GM21367 (cell line): Measurements from ENCODE around the gene ACOXL.

Experiments
- ATAC-seq: cut with Tn5 transposase; IDR thresholded peaks from one replicate; pipeline ENCODE4 v1.9.1; 2021; ENCODE audit not compliant: unreplicated experiment

The ACOXL gene

GRCh38 chr2:111121028-111121827 is 388.9 kb downstream of the ACOXL start:
- no peak for ATAC-seq

GRCh38 chr2:111121828-111122630 is 389.7 kb downstream of the ACOXL start:
- ATAC-seq: peak; percentile 44

- no peak for ATAC-seq
Measured at GRCh38 chr2:111122631-111123421, 390.5 kb downstream of the ACOXL start.

- no peak for ATAC-seq
Measured at GRCh38 chr2:111123751-111124150, 391.4 kb downstream of the ACOXL start.

GRCh38 chr2:111126581-111126980 is 394.2 kb downstream of the ACOXL start:
- ATAC-seq: no peak

GRCh38 chr2:111127351-111127750 is 395.0 kb downstream of the ACOXL start:
- ATAC-seq: no peak

- ATAC-seq: no peak
Measured at GRCh38 chr2:111128096-111128495, 395.7 kb downstream of the ACOXL start.

GRCh38 chr2:111133603-111134002 is 401.2 kb downstream of the ACOXL start:
- ATAC-seq: no peak

GRCh38 chr2:111134055-111134454 is 401.7 kb downstream of the ACOXL start:
- no peak for ATAC-seq

- ATAC-seq: no peak
Measured at GRCh38 chr2:111135237-111135909, 403.0 kb downstream of the ACOXL start.

GRCh38 chr2:111135910-111136297 is 403.5 kb downstream of the ACOXL start:
- ATAC-seq: no peak

GRCh38 chr2:111138839-111139238 is 406.5 kb downstream of the ACOXL start:
- ATAC-seq: no peak

GRCh38 chr2:111139637-111140317 is 407.4 kb downstream of the ACOXL start:
- ATAC-seq: no peak

GRCh38 chr2:111140815-111141214 is 408.4 kb downstream of the ACOXL start:
- ATAC-seq: no peak

- no peak for ATAC-seq
Measured at GRCh38 chr2:111142101-111142500, 409.7 kb downstream of the ACOXL start.

- no peak for ATAC-seq
Measured at GRCh38 chr2:111143107-111143842, 410.9 kb downstream of the ACOXL start.

- no peak for ATAC-seq
Measured at GRCh38 chr2:111143843-111144198, 411.4 kb downstream of the ACOXL start.

GRCh38 chr2:111145103-111145760 is 412.9 kb downstream of the ACOXL start:
- ATAC-seq: no peak

GRCh38 chr2:111145951-111146350 is 413.6 kb downstream of the ACOXL start:
- ATAC-seq: no peak
